Myocyte (in vitro differentiated cells): ENCODE data around the gene ALKBH2. TPM values are rescaled to one million over a fixed set of nuclear protein-coding genes. Genes with fewer than 3 reads are reported as not detected.

ENCODE experiments used
- DNase-seq: peaks from one replicate; pipeline ENCODE4 v3.0.0-alpha.2; 2012; ENCODE audit warnings: low read depth
- total RNA-seq: library from RNA; depleted of rRNA; stranded (reverse); fragments of >200 nt; gene quantifications from 2 replicates; pipeline ENCODE4 v1.2.3, GENCODE V29; 2014

ALKBH2 gene
- total RNA-seq, 1 donor from 2014 or later = 16.1 TPM

- DNase-seq = no peak
Measured at GRCh38 chr12:109114644-109115043, 21.4 kb upstream of the ALKBH2 start.

GRCh38 chr12:109113661-109114321 lies 20.5 kb upstream of the ALKBH2 start:
- no peak for DNase-seq

GRCh38 chr12:109112720-109113465 lies 19.6 kb upstream of the ALKBH2 start:
- no peak for DNase-seq

GRCh38 chr12:109110988-109111495 lies 17.8 kb upstream of the ALKBH2 start:
- DNase-seq = peak; percentile 60

- peak; percentile 70 for DNase-seq
Measured at GRCh38 chr12:109109746-109110350, 16.6 kb upstream of the ALKBH2 start.

GRCh38 chr12:109105176-109105575 lies 11.9 kb upstream of the ALKBH2 start:
- no peak for DNase-seq

- no peak for DNase-seq
Measured at GRCh38 chr12:109102491-109102890, 9.2 kb upstream of the ALKBH2 start.

- DNase-seq = no peak
Measured at GRCh38 chr12:109100741-109101140, 7.5 kb upstream of the ALKBH2 start.

GRCh38 chr12:109099431-109100020 lies 6.3 kb upstream of the ALKBH2 start:
- no peak for DNase-seq

GRCh38 chr12:109098651-109099050 lies 5.4 kb upstream of the ALKBH2 start:
- DNase-seq = no peak

GRCh38 chr12:109098183-109098604 lies 4.9 kb upstream of the ALKBH2 start:
- DNase-seq = peak; percentile 75

GRCh38 chr12:109097435-109098182 lies 4.3 kb upstream of the ALKBH2 start, which contains the start of gene UNG:
TSS of gene UNG (plus strand) at chr12:109097597. CDS start at chr12:109097680, 83 bp downstream.
- DNase-seq = peak; percentile 97

GRCh38 chr12:109097140-109097434 lies 3.8 kb upstream of the ALKBH2 start:
- DNase-seq = no peak

GRCh38 chr12:109092497-109093021 lies 713 bp downstream of the ALKBH2 start:
- no peak for DNase-seq

GRCh38 chr12:109089683-109090082 lies 3.6 kb downstream of the ALKBH2 start:
- no peak for DNase-seq

GRCh38 chr12:109088818-109089217 lies 4.5 kb downstream of the ALKBH2 start:
- no peak for DNase-seq

GRCh38 chr12:109087250-109087649 lies 6.0 kb downstream of the ALKBH2 start:
- DNase-seq = no peak

- no peak for DNase-seq
Measured at GRCh38 chr12:109085590-109085989, 7.7 kb downstream of the ALKBH2 start.

- no peak for DNase-seq
Measured at GRCh38 chr12:109084425-109084824, 8.8 kb downstream of the ALKBH2 start.

GRCh38 chr12:109082751-109083150 lies 10.5 kb downstream of the ALKBH2 start:
- no peak for DNase-seq

- no peak for DNase-seq
Measured at GRCh38 chr12:109074866-109075265, 18.4 kb downstream of the ALKBH2 start.
